GM10248 (cell line): Measurements from ENCODE around the gene MYMK.
"Not testable (repeated sequence)": the region's sequence is repeated elsewhere in the genome, so short reads cannot be mapped to it uniquely, and the experiment has no call there.

Source experiments
- CTCF ChIA-PET: fragments of 300-600 bp; sonication (Branson Sonifier 250); formaldehyde crosslinking; extraction: SDS; loops from one replicate; lab custom pipeline; 2021; ENCODE audit warnings: antibody characterized with exemption; lab: Yijun Ruan, JAX
- POLR2A ChIA-PET: fragments of 350-650 bp; sonication (Branson Sonifier 250); formaldehyde crosslinking; extraction: SDS; loops from one replicate; lab custom pipeline; 2020; ENCODE audit warnings: antibody characterized with exemption; lab: Yijun Ruan, JAX
- DNase-seq: peaks from one replicate; pipeline ENCODE4 v3.0.0; 2012; ENCODE audit errors: extremely low spot score
- CTCF ChIP-seq: IDR thresholded peaks from 2 replicates; pipeline ENCODE4 v1.5.1; 2012; ENCODE audit warnings: mild to moderate bottlenecking, low read depth; ENCODE audit errors: extremely low read depth, missing control alignments, control extremely low read depth

MYMK gene

GRCh38 chr9:133569891-133570690 is 45.3 kb upstream of the MYMK start:
- no peak for TF ChIP-seq CTCF
- ChIA-PET POLR2A (no interaction called here), CTCF (no interaction called here)
- DNase-seq, result no peak

DNA sequence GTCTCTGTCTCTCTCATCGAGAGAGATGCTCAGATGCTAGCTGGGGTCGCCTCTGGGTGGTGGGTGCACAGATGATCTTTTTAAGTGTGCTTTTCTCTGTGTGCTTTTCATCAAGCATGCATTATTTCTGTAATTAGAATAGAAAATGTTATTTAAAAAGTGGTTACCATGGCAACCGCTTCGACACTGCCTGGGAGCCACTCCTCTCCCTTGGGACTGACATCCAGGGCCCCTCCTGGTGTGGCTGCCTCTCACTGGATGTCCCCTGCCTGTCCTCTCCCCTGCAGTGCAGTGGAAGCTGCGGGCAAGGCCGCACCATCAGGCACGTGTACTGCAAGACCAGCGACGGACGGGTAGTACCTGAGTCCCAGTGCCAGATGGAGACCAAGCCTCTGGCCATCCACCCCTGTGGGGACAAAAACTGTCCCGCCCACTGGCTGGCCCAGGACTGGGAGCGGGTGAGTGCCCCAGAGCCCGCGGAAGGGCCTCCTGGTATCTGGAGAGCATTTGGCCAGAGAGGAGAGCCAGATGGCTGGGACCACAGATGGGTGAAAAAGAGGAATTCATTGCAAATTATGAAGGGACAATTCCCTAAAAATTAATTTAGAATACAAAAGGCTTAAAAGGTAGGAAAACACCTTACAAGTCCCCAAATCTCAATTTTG is 44.5 kb upstream of the MYMK start:
- DNase-seq, result no peak
- no peak for TF ChIP-seq CTCF
- POLR2A ChIA-PET, result interaction anchor here (0.6 kb wide), 1 partner anchor 22 kb away, joined by 3 read pairs; no protein-coding TSS in a partner anchor
- CTCF ChIA-PET, result no interaction called here

DNA sequence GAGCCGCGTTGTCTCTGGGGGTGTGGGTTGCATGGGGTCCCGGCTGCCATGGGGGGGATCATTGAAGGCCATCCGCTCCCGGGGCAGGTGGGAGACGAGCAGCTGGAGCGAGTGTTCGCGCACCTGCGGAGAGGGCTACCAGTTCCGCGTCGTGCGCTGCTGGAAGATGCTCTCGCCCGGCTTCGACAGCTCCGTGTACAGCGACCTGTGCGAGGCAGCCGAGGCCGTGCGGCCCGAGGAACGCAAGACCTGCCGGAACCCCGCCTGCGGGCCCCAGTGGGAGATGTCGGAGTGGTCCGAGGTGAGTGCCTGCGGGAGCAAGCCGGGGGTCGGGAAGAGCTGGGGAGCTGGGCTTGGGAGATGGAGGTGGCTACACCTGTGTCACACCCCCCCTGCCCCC is 43.4 kb upstream of the MYMK start:
- DNase-seq, result no peak
- POLR2A ChIA-PET, result interaction anchor here (0.6 kb wide), 1 partner anchor 23 kb away, joined by 3 read pairs; no protein-coding TSS in a partner anchor
- CTCF ChIA-PET, result no interaction called here
- TF ChIP-seq CTCF, result no peak

DNA sequence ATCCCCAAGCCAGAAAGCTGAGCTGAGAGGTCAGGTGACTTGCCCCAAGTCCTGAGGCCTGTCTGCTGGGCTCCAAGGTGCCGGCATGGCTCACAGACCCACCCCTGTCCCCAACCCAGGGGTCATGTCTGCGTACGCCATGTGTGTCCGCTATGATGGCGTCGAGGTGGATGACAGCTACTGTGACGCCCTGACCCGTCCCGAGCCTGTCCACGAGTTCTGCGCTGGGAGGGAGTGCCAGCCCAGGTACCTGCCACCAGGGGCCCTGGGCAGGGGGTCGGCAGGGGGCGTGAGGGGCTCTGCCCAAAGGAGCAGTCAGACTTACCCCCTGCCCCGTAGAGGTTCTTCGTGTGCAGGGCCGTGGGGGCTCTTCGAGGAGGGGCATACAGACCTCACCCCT is 42.1 kb upstream of the MYMK start:
- no peak for TF ChIP-seq CTCF
- ChIA-PET CTCF (no interaction called here), POLR2A (no interaction called here)
- DNase-seq, result no peak

GRCh38 chr9:133566382-133566781 is 41.6 kb upstream of the MYMK start:
- ChIA-PET POLR2A (no interaction called here), CTCF (interaction anchor here (1.1 kb wide), 1 partner anchor 9 kb away, joined by 3 read pairs; no protein-coding TSS in a partner anchor)
- no peak for TF ChIP-seq CTCF
- DNase-seq, result no peak

DNA sequence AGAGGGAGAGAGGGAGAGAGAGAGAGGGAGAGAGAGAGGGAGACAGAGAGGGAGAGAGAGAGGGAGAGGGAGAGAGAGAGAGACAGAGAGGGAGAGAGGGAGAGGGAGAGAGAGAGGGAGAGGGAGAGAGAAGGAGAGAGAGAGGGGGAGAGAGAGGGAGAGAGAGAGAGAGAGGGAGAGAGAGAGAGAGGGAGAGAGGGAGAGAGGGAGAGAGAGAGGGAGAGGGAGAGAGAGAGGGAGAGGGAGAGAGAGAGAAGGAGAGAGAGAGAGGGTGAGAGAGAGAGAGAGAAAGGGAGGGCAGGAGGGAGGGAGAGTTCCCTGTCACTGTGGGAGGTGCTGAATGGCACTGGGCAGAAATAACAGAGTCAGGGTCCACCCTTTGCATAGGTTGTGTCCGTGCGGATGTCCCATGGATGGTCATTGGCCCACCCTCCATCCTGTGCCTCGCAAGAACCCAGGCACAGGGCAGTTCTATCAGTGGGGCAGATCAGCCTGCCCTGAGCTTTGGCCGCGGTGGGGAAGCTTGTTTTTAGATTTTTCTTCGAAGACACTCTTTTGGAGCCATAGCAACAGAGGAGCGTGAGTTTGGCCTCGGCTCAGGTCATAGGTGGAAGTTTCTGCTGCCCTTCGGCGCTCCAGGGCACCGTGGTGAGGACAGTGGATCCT is 39.8 kb upstream of the MYMK start:
- POLR2A ChIA-PET, result no interaction called here
- DNase-seq, result no peak
- CTCF ChIA-PET, result no interaction called here
- TF ChIP-seq CTCF, result no peak

- DNase-seq, POLR2A ChIA-PET, CTCF ChIA-PET: not testable (repeated sequence)
These were observed 39.1 kb upstream of the MYMK start for GRCh38 chr9:133563814-133564213.
